Measurements from ENCODE around the gene TTC23. TPM values are rescaled to one million over a fixed set of nuclear protein-coding genes. Genes with fewer than 3 reads are reported as not detected.
"Not testable (repeated sequence)": the region's sequence is repeated elsewhere in the genome, so short reads cannot be mapped to it uniquely, and the experiment has no call there.

TTC23 gene
- total RNA-seq, 1 donor from 2014 or later, result 13.9 TPM

DNA sequence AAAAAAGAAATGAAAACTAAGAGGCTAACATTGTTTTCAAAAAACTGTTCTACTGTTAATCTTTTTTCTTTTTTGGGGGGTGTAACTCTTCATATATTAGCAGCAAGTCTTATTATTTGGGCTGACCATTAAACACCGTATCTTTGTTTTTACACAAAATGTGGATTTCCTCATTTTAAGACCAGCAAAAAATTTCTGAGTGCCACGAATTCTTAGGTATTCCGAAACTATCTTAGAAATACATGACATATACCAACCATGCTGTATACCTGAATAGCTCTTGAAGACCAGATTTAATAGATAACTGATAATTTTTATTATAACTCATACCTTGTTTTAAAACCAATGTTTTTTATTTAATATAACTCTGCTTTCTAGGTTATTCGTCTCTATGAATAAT lies 620 bp upstream of the TTC23 start:
- ATAC-seq, result no peak

- no peak for ATAC-seq
Observed at GRCh38 chr15:99248000-99248715, 1.2 kb downstream of the TTC23 start.

- ATAC-seq, result no peak
Observed at GRCh38 chr15:99247062-99247461, 2.3 kb downstream of the TTC23 start.

DNA sequence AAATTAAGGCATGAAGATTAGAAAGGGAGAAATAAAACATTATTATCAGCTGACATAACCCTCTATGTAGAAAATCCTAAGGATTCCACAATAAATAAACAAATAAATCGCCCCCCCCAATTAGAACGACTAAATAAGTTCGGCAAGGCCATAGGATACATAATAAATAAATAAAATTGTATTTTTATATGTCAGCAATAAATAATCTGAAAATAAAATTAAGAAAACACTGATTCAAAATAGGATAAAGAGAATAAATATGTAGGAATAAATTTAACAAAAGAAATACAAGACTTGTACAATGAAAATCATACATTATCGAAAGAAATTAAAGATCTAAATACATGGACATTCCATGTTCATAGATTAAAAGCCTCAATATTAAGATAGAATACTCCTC lies 5.1 kb downstream of the TTC23 start:
- ATAC-seq, result no peak

DNA sequence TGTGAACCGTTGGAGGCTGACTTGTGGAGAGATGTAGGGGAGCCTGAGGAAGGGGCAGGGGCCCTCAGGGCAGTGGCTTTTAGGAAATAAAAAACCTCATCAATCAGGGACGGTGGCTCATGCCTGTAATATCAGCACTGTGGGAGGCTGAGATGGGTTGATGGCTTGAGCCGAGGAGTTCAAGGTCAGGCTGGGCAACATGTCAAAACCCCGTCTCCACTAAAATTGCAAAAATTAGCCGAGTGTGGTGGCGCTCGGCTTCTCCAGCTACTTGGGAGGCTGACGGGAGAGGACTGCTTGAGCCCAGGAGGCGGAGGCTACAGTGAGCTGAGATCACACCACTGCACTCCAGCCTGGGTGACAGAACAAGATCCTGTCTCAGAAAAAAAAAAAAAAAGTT lies 7.6 kb downstream of the TTC23 start:
- ATAC-seq, result no peak

- no peak for ATAC-seq
Observed at GRCh38 chr15:99239545-99240198, 9.7 kb downstream of the TTC23 start.

- no peak for ATAC-seq
Observed at GRCh38 chr15:99238849-99239248, 10.5 kb downstream of the TTC23 start.

DNA sequence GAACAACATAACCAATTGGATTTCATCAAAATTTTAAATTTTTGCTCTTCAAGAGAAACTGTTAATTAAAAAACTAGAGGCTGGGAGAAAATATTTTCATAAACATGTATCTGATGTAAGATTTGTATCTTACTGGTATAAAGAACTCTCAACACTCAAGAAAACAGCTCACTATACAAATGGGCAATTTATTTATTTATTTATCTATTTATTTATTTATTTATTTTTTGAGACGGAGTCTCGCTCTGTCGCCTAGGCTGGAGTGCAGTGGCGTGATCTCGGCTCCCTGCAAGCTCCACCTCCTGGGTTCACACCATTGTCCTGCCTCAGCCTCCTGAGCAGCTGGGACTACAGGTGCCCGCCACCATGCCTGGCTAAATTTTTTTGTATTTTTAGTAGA lies 15.2 kb downstream of the TTC23 start:
- ATAC-seq, result not testable (repeated sequence)

- ATAC-seq, result no peak
Observed at GRCh38 chr15:99232740-99233139, 16.6 kb downstream of the TTC23 start.

- no peak for ATAC-seq
Observed at GRCh38 chr15:99230867-99231266, 18.5 kb downstream of the TTC23 start.

DNA sequence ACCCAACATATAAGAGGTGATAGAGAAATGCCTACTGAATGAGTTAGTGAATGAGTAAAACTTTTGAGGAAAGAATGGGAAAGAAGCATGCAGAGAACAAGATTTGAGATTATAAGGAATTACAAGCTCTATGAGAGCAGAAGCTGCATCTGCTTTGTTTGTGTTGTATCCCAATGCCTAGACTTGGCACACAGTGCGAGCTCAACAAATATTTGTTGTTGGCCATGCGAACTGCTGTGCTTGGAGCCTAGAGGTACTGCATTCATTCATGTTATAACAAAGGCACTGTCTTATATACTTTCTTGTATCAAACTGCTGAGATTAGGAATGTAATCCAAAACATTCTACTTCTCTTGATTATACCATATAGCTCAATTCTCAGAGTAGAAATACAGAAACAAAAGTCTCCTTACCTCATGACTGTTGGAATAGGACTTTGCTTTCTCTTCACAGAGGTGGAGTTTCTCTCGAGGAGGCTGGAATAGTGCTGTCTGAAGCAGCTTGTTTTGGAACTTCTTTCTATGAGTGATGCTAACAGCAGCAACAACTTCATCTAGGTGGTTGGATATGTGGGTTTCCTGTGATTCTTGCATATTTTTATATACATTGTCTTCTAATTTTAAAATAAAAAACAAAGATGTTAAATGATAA lies 21.1 kb downstream of the TTC23 start:
- ATAC-seq, result no peak

DNA sequence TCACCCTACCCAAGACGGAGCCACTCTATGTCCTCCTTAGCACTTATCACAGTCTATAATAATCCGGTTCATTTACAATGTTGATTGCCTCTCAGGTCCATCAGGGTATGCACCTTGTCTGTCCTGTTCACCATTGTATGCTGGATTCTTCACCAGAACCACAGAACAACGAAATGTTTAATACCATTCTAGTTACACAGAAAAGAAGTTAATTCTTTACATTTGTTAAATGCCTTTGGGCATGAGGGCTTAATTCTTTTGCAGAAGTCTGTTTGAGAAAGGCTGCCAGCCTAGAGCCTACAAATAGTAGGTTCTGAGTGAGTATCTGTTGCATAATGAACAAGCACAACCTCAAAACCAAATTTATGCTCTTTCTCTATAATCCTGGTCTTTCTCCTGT lies 22.6 kb downstream of the TTC23 start:
- ATAC-seq, result no peak

DNA sequence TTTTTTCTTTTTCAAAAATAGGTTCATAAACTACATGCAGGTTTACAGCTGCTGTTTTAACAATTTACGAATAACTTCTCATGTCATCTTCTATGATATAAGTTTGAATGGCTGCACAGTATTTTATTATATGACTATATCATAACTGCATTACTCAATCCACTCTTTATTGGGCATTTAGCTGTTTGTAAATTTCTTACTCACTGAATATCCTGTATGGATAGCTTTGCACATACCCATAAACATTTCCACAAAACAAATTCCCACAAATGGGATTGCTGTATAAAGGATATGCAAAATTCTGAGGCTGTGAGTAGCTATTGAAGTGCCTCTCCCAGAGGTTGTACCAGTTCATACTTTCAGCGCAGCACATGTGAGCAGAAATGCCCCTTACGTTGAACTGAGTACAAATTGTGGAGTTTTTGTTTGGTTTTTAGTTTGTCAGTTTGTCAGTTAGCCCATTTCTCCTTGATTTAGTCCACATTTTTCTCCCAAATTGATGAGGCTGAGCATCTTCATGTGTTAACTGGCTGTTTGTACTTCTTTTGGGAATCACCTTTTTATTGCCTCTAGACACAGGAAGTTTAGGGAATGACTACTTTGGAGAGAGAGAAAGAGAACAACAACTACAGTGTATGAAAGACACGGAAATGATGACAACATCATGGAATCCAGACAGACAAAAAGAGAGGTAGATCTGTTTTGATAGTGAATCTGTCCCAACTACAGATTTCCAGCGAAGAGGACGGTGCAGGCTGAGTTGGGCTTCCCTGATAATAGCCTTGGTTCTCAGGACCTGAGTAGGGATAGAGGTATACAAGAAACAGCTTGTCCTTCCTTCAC lies 24.8 kb downstream of the TTC23 start:
- no peak for ATAC-seq

DNA sequence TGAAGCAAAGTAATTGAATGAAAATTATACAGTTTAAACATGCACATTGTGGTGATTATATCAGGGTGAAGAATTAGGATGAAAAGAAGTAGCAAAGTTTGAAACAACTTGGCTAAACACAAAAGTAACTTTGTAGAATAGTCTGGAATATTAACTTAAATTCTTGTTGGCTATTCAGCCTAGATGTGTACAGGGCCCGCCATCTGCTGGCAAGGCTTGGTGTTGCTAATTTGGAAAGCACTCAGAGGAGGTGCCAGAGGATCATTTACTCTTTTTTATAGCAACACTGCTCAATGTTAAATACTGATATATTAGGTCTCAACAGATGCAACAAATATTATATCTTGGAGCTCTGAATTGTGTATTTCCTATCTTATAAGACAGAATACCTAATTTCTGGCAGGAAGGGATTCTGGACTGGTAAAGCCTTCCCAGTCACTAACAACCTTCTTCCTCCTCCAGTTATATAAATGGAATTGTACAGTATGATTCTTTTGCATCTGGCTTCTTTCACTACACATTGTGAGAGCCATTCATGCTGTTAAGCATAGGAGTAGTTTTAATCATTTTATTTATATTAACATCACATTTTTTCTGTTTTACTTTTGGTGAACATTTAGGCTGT lies 36.1 kb downstream of the TTC23 start:
- ATAC-seq, result peak; percentile 67

GRCh38 chr15:99212406-99212805 lies 37.0 kb downstream of the TTC23 start:
- no peak for ATAC-seq

GRCh38 chr15:99211926-99212325 lies 37.5 kb downstream of the TTC23 start:
- no peak for ATAC-seq

- ATAC-seq, result no peak
Observed at GRCh38 chr15:99210334-99210733, 39.0 kb downstream of the TTC23 start.

DNA sequence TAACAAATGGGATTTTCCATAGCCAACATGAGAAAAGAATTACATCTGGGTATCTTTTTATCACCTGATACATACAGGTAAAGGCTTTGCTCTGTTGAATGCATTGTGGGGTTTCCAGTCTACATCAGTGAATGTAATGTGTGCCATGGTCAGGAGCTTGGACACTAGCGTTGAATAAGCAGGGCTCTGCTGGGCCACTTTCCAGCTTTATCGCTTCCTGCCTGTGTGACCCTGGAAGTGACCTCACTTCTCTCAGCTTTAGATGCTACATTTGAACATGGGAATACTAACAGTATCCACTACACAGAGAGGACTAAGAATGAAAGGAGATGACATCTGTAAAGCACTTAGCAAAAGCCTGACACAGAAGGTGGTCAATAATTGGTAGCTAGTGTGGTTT lies 40.1 kb downstream of the TTC23 start:
- no peak for ATAC-seq

GRCh38 chr15:99207672-99208071 lies 41.7 kb downstream of the TTC23 start:
- ATAC-seq, result no peak

GRCh38 chr15:99202176-99202552 lies 47.2 kb downstream of the TTC23 start:
- no peak for ATAC-seq

GRCh38 chr15:99201408-99202175 lies 47.8 kb downstream of the TTC23 start:
- no peak for ATAC-seq

GRCh38 chr15:99197856-99198255 lies 51.5 kb downstream of the TTC23 start:
- no peak for ATAC-seq
